ENCODE measurements around the gene COASY.

COASY gene

GRCh38 chr17:42613699-42614295 lies 51.8 kb downstream of the COASY start:
- DNase-seq (ENCODE audit: low read depth in 2 of 2), result no peak

Measured in stimulated activated CD4-positive, alpha-beta T cell treated with anti-CD3 and anti-CD28 coated beads, Interleukin-15, amount 100 ng/mL, for 48 hours (primary cell).